ENCODE measurements around the gene PRKCA. TPM values are rescaled to one million over a fixed set of nuclear protein-coding genes. Genes with fewer than 3 reads are reported as not detected.

Gene PRKCA
- total and polyA plus RNA-seq, 2 experiments from 2014 or later, result 6.4 to 35.4 TPM

- TF ChIP-seq, protein P1, sequence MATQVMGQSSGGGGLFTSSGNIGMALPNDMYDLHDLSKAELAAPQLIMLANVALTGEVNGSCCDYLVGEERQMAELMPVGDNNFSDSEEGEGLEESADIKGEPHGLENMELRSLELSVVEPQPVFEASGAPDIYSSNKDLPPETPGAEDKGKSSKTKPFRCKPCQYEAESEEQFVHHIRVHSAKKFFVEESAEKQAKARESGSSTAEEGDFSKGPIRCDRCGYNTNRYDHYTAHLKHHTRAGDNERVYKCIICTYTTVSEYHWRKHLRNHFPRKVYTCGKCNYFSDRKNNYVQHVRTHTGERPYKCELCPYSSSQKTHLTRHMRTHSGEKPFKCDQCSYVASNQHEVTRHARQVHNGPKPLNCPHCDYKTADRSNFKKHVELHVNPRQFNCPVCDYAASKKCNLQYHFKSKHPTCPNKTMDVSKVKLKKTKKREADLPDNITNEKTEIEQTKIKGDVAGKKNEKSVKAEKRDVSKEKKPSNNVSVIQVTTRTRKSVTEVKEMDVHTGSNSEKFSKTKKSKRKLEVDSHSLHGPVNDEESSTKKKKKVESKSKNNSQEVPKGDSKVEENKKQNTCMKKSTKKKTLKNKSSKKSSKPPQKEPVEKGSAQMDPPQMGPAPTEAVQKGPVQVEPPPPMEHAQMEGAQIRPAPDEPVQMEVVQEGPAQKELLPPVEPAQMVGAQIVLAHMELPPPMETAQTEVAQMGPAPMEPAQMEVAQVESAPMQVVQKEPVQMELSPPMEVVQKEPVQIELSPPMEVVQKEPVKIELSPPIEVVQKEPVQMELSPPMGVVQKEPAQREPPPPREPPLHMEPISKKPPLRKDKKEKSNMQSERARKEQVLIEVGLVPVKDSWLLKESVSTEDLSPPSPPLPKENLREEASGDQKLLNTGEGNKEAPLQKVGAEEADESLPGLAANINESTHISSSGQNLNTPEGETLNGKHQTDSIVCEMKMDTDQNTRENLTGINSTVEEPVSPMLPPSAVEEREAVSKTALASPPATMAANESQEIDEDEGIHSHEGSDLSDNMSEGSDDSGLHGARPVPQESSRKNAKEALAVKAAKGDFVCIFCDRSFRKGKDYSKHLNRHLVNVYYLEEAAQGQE (IDR thresholded peaks at IDR 0.05; ENCODE audit: unreplicated experiment), result no peak
- no peak for TF ChIP-seq CTCF (conservative IDR thresholded peaks at IDR 0.05; ENCODE audit: low read depth in 2 of 2)
These were observed 335.1 kb downstream of the PRKCA start (continued) for GRCh38 chr17:66637491-66637890.

- Histone ChIP-seq H3K4me2 (no peak overlapping the region), H3K79me2 (replicated peaks; ENCODE audit: insufficient read depth) (no peaks in the 10 kb centered on the region), H3K4me1 (ENCODE audit: insufficient read depth) (peaks cover 6% of the 10 kb centered on the region), H3K27ac (ENCODE audit: low read depth) (no peak overlapping the region), H2AFZ (no peak overlapping the region), H3K36me3 (ENCODE audit: insufficient read depth) (no peaks in the 10 kb centered on the region; the same call in 1 of the 2 replicates), H3K27me3 (ENCODE audit: insufficient read depth) (no peaks in the 10 kb centered on the region), H3F3A (replicated peaks; ENCODE audit: low read depth) (no peaks in the 10 kb centered on the region), H4K20me1 (replicated peaks; ENCODE audit: insufficient read depth) (no peaks in the 10 kb centered on the region), H3K4me3 (no peak overlapping the region), H3K9me2 (ENCODE audit: insufficient read depth) (no peaks in the 10 kb centered on the region)
- DNase-seq (ENCODE audit: low spot score) (no peak), ATAC-seq (no peak)
- no peak overlapping the region for H3K27ac Mint-ChIP-seq
- H3K4me3 Mint-ChIP-seq, result no peak overlapping the region
- peaks cover 7% of the 10 kb centered on the region; the same call in 2 of the 3 replicates for H3K4me1 Mint-ChIP-seq
- no peaks in the 10 kb centered on the region for H3K27me3 Mint-ChIP-seq (ENCODE audit: insufficient read depth, low read depth, poor library complexity)
- H3K9me3 Mint-ChIP-seq, result no peaks in the 10 kb centered on the region
- TF ChIP-seq EZH2 (IDR thresholded peaks at IDR 0.05; ENCODE audit: low read depth, unreplicated experiment) (no peak), EZH2phosphoT487 (IDR thresholded peaks at IDR 0.05; ENCODE audit: unreplicated experiment) (no peak), NANOG (IDR thresholded peaks at IDR 0.05; ENCODE audit: borderline replicate concordance) (no peak), CTCF (conservative IDR thresholded peaks at IDR 0.05; ENCODE audit: low read depth in 2 of 2) (no peak), ZNF331 (CRISPR knock-in tag; IDR thresholded peaks at IDR 0.05; ENCODE audit: low read depth) (no peak), POLR2AphosphoS5 (IDR thresholded peaks at IDR 0.05; ENCODE audit: low read depth) (no peak)
- TF ChIP-seq, protein P1 (IDR thresholded peaks at IDR 0.05; ENCODE audit: unreplicated experiment), result no peak
- TF ChIP-seq, protein P2, sequence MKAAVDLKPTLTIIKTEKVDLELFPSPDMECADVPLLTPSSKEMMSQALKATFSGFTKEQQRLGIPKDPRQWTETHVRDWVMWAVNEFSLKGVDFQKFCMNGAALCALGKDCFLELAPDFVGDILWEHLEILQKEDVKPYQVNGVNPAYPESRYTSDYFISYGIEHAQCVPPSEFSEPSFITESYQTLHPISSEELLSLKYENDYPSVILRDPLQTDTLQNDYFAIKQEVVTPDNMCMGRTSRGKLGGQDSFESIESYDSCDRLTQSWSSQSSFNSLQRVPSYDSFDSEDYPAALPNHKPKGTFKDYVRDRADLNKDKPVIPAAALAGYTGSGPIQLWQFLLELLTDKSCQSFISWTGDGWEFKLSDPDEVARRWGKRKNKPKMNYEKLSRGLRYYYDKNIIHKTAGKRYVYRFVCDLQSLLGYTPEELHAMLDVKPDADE (IDR thresholded peaks at IDR 0.05), result no peak
- H3K36me3 Mint-ChIP-seq (ENCODE audit: low read depth), result peaks cover 7% of the 10 kb centered on the region; the same call in 2 of the 3 replicates
These were observed 336.5 kb downstream of the PRKCA start for GRCh38 chr17:66638707-66639479.
